Stimulated activated CD4-positive, alpha-beta T cell treated with anti-CD3 and anti-CD28 coated beads, Interleukin-4, amount 100 ng/mL, for 1 hour (primary cell): ENCODE data around the gene GM2A.

Source experiments
- DNase-seq: peaks from one replicate; pipeline ENCODE4 v3.0.0-alpha.2; 2020

GM2A gene

GRCh38 chr5:151252762-151253604 lies at the start of gene GM2A:
Gene GM2A, plus strand, starts transcription at chr5:151253185. Its CDS starts 32 bp downstream, at chr5:151253217.
- peak; percentile 97 for DNase-seq

- DNase-seq = no peak
These were observed 48.9 kb upstream of the GM2A start for GRCh38 chr5:151204051-151204450.

GRCh38 chr5:151205411-151205810 lies 47.6 kb upstream of the GM2A start:
- DNase-seq = no peak

DNA sequence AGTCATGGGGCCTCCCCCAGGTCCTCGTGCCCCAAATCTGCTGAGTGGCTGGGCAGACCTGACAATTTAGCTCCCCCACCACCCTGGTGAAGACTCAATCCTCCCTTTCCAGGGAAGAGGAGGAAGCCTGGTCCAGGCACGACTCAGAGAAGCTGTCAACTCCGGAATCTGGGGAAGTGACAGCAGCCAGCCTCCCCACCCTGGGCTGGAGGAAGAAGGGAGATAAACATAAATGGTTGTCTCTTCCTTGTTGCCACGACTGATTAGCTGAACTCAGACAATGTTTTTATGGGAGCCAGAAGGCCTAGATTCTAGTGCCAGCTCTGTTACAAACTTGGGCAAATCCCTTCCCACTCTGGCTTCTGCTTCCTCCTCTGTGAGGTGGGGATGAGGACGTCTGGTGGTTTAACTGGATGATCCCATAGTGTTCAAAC lies 44.5 kb upstream of the GM2A start:
- no peak for DNase-seq

GRCh38 chr5:151212406-151212798 lies 40.6 kb upstream of the GM2A start:
- DNase-seq = no peak

DNA sequence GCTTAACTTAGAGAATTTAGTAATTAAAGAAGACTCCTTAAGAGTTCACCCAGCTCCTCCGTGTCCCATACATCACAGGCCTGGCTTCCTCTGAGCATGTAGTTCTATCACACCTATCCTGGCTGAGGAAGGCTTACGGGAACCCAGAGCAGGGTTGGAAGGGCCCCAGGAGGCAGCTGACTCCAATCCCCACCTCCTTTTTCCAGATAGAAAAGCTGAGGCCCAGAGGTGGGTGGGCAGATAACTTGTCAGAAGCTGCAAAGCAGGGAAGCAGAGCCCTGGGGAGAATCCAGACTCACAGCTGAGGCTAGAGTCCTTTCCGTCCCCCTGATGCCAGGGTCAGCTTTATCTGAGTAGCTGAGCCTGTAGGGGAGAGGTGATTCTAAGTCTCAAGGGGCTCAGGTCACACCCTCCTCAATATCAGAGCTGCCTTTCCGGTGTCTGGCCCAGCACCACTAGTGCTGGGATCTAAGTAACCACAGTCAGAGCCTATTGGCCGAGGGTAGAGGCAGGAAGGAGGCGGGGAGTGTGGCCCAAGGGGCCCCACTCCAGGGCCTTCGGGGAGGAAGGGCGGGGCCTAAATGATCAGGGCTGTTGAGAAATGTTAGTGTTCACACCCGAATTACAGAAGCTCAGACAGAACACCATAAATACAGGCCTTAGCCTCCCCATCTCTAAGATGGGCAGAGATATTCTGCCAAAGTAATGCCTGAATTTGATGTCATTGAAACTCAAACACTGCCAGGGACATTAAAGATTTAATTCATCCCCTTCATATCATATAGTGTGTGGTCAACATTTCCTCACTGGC lies 39.0 kb upstream of the GM2A start:
- peak; percentile 77 for DNase-seq

- no peak for DNase-seq
These were observed 38.1 kb upstream of the GM2A start for GRCh38 chr5:151214614-151215545.

DNA sequence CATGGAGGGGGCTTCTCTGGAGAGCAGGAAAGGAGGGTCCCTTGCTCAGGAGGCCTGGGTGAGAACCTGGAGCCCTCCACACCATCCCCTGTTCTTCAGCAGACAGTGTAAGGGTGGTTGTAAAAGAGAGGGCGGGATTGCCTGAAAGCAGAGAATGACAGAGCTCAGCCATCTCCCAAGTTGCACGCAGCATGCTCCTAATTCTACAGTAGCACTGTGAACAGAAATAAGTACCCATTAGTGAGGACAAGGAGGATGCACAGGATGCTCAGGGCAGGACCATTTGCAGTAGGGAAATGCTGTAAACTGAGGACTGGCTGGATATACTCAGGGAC lies 37.5 kb upstream of the GM2A start:
- no peak for DNase-seq

- DNase-seq = no peak
These were observed 36.2 kb upstream of the GM2A start for GRCh38 chr5:151216781-151217180.

DNA sequence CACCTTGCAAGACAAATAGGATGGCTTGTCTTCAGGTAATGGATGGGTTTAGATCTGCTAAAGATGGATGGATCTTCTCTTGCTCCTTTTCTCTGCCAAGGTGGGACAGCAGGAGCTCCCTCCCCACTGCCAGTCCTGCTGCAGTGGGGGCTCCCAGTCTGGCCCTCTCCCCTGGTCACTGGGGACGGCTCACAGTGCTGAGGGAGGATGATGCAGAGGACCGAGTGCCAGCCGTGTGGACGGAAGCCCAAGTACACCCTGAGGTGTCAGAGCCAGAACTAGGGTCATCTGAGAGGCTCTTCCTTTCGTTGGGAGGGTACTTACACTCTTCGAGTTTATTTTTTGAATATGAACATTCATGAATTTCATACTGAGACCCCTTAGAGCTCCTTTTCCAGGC lies 34.8 kb upstream of the GM2A start:
- no peak for DNase-seq

DNA sequence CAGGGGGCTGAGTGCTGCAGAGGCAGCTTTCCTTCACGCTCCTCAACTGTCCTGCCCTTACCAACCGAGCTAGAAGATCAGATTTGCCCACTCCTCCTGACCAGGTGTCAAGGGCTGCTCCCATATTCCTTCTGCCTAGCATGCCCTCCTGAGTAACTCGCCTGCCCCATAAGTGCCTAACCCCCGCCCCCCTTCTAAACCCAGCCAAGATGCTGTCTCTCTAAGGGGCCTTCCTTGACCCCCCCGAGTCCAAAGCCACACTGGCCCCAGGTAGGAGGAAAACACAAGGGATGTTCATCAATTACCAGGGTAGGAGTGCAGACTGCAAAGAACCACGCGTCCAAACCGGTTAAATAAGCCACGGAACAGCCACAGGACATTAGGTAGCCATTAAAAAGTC lies 33.8 kb upstream of the GM2A start:
- no peak for DNase-seq

DNA sequence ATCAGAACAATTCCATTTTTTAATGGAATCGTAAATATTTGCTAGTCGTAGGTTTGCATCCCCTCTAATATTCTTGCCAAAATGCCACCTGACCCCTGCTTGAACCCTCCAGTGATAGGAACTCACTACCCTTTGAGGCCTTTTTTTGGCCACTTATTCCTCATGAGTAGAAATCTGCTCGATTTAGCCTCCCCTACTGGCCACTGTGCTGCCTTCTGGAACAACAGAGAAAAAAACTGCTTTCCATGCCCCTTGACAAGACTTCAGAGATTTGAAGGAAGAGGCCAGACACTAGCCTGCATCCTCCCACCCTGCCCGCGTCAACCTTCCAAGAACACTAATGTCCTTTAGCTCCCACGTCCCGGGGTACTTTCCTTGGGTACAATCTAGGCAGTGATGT lies 33.2 kb upstream of the GM2A start:
- no peak for DNase-seq

DNA sequence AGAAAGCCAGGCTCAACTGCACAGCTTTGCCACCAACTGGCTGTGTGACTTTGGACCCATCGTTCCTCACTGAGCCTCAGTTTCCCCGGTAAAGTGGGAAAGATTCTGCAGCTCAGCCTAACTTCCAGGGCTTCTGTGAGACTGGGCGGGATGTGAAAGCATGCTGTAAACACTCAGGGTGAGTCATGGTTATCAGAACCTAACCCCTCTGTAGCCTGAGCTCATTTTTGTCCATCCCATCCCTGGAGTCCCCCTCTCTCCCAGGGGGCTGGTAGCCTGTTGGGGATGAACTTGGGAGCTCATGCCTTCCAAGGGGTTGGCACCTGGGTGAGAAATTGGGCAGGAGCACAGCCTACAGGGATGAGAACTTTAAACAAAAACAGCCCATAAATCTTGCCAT lies 31.4 kb upstream of the GM2A start:
- no peak for DNase-seq

DNA sequence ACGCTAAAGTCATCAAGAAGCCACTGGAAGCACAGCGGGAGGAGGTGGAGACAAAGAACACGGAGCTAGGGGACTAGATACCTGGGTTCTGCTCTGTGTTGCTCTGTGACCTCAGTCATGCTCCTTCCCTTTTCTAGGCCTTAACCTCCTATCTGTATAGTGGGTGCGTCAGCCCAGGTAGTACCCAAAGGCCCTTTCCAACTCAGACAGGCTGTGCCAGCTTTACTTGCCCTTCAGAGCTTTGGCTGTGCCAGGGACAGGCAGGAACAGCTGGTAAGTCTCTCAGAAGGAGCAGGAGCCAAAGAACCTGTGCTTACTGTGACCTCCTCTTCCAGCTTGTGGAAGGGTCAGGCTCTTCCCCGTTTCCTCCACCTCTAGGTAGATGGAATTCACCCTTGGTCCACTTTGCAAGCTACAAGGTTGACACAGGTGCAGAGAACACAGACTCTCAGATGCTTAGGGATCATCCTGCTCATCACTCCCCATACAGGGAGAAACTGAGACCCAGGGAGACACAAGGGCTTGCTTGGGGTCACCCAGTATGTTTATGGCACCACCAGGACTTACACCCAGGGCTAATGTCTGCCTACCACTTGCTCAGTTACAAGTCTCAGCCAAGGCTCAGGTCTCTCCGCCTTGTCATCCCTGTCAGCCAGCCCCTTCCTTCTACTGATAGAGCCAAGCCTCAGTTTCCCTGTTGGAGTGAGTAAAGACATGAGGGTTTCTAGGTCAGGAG lies 30.8 kb upstream of the GM2A start:
- DNase-seq = no peak

GRCh38 chr5:151222790-151223446 lies 30.1 kb upstream of the GM2A start:
- DNase-seq = peak; percentile 33

DNA sequence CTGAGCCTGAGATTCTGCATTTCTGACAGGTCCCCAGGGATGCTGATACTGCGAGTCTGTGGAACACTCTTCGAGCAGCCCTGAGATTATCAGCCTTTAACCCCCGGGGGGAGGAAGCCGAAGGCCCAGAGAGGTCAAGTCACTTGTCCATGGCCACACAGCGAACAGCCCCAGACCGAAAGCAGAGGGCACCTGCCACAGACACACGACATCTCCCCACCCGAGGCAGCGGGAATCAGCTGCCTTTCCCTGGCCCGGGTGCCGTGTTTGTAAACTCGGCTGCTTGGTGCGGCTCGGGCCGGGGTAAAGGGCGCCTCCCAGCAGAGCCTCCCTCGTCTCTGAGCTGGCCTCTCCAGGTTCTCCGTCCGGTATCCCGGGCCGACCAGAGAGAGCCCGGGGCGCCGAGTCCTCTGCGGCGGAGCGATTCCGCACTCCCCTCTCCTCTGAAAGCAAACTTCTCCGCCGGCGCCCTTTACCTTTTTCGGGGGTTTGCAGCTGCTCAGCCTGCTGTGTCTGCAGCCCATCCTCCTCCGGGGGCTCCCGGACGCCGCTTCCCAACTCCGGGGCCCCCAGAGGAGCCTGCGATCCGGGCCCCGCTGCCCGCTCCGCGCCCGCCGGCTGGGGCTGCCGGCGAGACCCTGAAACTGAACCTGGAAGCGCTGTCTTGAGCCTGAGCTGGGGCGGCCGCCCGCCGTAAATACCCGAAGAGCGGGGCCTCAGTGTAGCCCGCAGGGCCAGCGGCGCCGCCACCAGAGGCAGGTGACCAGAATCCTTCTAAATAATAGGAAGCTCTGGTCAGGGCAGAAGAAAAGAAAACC lies 29.3 kb upstream of the GM2A start, which contains the start of gene CCDC69:
TSS of gene CCDC69 (minus strand) at position 646 of the 818 bp plus-strand sequence. CDS start at position 524, 122 bp downstream.
- DNase-seq = peak; percentile 69

GRCh38 chr5:151224372-151224771 lies 28.6 kb upstream of the GM2A start:
- DNase-seq = no peak

GRCh38 chr5:151225071-151225470 lies 27.9 kb upstream of the GM2A start:
- DNase-seq = no peak

GRCh38 chr5:151225475-151225874 lies 27.5 kb upstream of the GM2A start:
- DNase-seq = no peak

GRCh38 chr5:151227918-151228447 lies 25.0 kb upstream of the GM2A start:
- no peak for DNase-seq
